PC-3 (cell line): Measurements from ENCODE around the gene REXO1. TPM values are rescaled to one million over a fixed set of nuclear protein-coding genes. Genes with fewer than 3 reads are reported as not detected.

ENCODE experiments used
- ATAC-seq: fragments of 200-7000 bp; cut with Tn5 transposase; 2 replicates; pipeline ENCODE4 v1.9.1; 2020; ENCODE audit warnings: mild to moderate bottlenecking, moderate library complexity
- BruUV-seq: library from RNA; stranded (reverse); fragments of 400-500 nt; replicated peaks from 2 replicates; lab custom pipeline; 2021; lab: Mats Ljungman, UMichigan
- CTCF ChIA-PET: fragments of 300-600 bp; sonication (Branson Sonifier 250); formaldehyde crosslinking; loops from one replicate; lab custom pipeline; 2022; ENCODE audit warnings: antibody characterized with exemption; lab: Charles Lee
- POLR2A ChIA-PET: fragments of 300-600 bp; sonication (Branson Sonifier 250); formaldehyde crosslinking; loops from one replicate; lab custom pipeline; 2022; ENCODE audit warnings: antibody characterized with exemption; ENCODE audit not compliant: unreplicated experiment; lab: Charles Lee
- DNase-seq: peaks from one replicate; pipeline ENCODE4 v3.0.0-alpha.2; 2015
- H2AFZ ChIP-seq: fragments of 300-600 bp; sonication (generic); 2 replicates; pipeline ENCODE4 v1.6.0; 2016; ENCODE audit warnings: antibody characterized with exemption, low read length
- H3F3A ChIP-seq: fragments of 300-600 bp; sonication (generic); one replicate; pipeline ENCODE4 v1.6.0; 2017; ENCODE audit warnings: antibody characterized with exemption, low read length, control low read depth, mild to moderate bottlenecking; ENCODE audit not compliant: unreplicated experiment
- H3K27ac ChIP-seq: fragments of 300-600 bp; sonication (generic); 2 replicates; pipeline ENCODE4 v1.5.1; 2016; ENCODE audit warnings: mild to moderate bottlenecking, low read length
- H3K27me3 ChIP-seq: fragments of 300-600 bp; sonication (generic); 2 replicates; pipeline ENCODE4 v1.6.1; 2016; ENCODE audit warnings: low read length, mixed read lengths
- H3K36me3 ChIP-seq: fragments of 300-600 bp; sonication (generic); 2 replicates; pipeline ENCODE4 v1.6.1; 2016; ENCODE audit warnings: low read depth, mixed run types, low read length, mixed read lengths
- H3K4me1 ChIP-seq: fragments of 300-600 bp; sonication (generic); 2 replicates; pipeline ENCODE4 v1.5.1; 2016; ENCODE audit warnings: low read length; ENCODE audit not compliant: insufficient read depth
- H3K4me2 ChIP-seq: fragments of 300-600 bp; sonication (generic); 2 replicates; pipeline ENCODE4 v1.6.0; 2016; ENCODE audit warnings: low read length
- H3K4me3 ChIP-seq: fragments of 300-600 bp; sonication (generic); 2 replicates; pipeline ENCODE4 v1.5.1; 2016; ENCODE audit warnings: mild to moderate bottlenecking, low read length, mixed read lengths
- H3K79me2 ChIP-seq: fragments of 300-600 bp; sonication (generic); 2 replicates; pipeline ENCODE4 v1.6.1; 2017; ENCODE audit warnings: low read length, mixed read lengths
- H3K9ac ChIP-seq: fragments of 300-600 bp; sonication (generic); 2 replicates; pipeline ENCODE4 v1.6.0; 2016; ENCODE audit warnings: mild to moderate bottlenecking, low read length
- H3K9me2 ChIP-seq: fragments of 300-600 bp; sonication (generic); replicated peaks from 2 replicates; pipeline ENCODE4 v1.6.1; 2016; ENCODE audit warnings: mixed run types, low read length, mixed read lengths
- H3K9me3 ChIP-seq: fragments of 300-600 bp; sonication (generic); 2 replicates; pipeline ENCODE4 v1.6.1; 2016; ENCODE audit warnings: low read length, mixed read lengths
- H4K20me1 ChIP-seq: fragments of 300-600 bp; sonication (generic); 2 replicates; pipeline ENCODE4 v1.6.1; 2016; ENCODE audit warnings: low read length, mixed read lengths
- CTCF ChIP-seq: fragments of 300-600 bp; sonication (generic); conservative IDR thresholded peaks from 2 replicates; pipeline ENCODE4 v1.5.1; 2017; ENCODE audit warnings: antibody characterized with exemption, low read depth, mild to moderate bottlenecking, low read length
- EZH2 ChIP-seq: fragments of 300-600 bp; sonication (generic); IDR thresholded peaks from one replicate; pipeline ENCODE4 v1.6.1; 2017; ENCODE audit warnings: antibody characterized with exemption, mild to moderate bottlenecking, low read length; ENCODE audit not compliant: unreplicated experiment
- EZH2phosphoT487 ChIP-seq: fragments of 300-600 bp; sonication (generic); IDR thresholded peaks from 2 replicates; pipeline ENCODE4 v1.6.1; 2018; ENCODE audit warnings: mild to moderate bottlenecking, antibody characterized with exemption, low read length, borderline replicate concordance
- intact Hi-C: fragments of 100-400 bp; cut with micrococcal nuclease; formaldehyde crosslinking; loops from 2 replicates; pipeline ENCODE4 v1.9.0; 2023
- total RNA-seq: library from RNA; depleted of rRNA; stranded (reverse); fragments of >200 nt; gene quantifications from 2 replicates; pipeline ENCODE4 v1.2.3, GENCODE V29; 2014

REXO1 gene
- total RNA-seq, 1 experiment from 2014 or later = 21.4 TPM

GRCh38 chr19:1845125-1845515, 3.2 kb downstream of the REXO1 start:
- TF ChIP-seq EZH2phosphoT487 (no peak), EZH2 (no peak), CTCF (no peak)
- Histone ChIP-seq H3K9ac (no peak overlapping the region), H3K27ac (no peak overlapping the region), H3K79me2 (peaks cover 79% of the 10 kb centered on the region), H3K4me3 (no peak overlapping the region), H3K9me3 (no peaks in the 10 kb centered on the region), H3F3A (no peaks in the 10 kb centered on the region), H3K9me2 (no peaks in the 10 kb centered on the region), H3K27me3 (no peaks in the 10 kb centered on the region), H3K4me1 (peaks cover 8% of the 10 kb centered on the region), H3K36me3 (no peaks in the 10 kb centered on the region), H4K20me1 (peaks cover 12% of the 10 kb centered on the region; the same call in 1 of the 2 replicates), H3K4me2 (no peak overlapping the region), H2AFZ (no peak overlapping the region)
- BruUV-seq = no TSS peak
- intact Hi-C loops = no loop called here
- CTCF ChIA-PET = interaction anchor here (0.6 kb wide), 1 partner anchor 39 kb away, joined by 3 read pairs; no protein-coding TSS in a partner anchor
- no peak for DNase-seq
- POLR2A ChIA-PET = interaction anchor here (0.6 kb wide), 1 partner anchor 286 kb away, joined by 3 read pairs; no protein-coding TSS in a partner anchor
- no peak for ATAC-seq

- H3K27me3 ChIP-seq = no peaks in the 10 kb centered on the region
- no TSS peak for BruUV-seq
- DNase-seq = no peak
- no peak for ATAC-seq
- H2AFZ ChIP-seq = no peak overlapping the region
- H3K36me3 ChIP-seq = no peaks in the 10 kb centered on the region
- H3K27ac ChIP-seq = no peak overlapping the region
- H3K4me2 ChIP-seq = no peak overlapping the region
- H3K4me3 ChIP-seq = no peak overlapping the region
- peaks cover 8% of the 10 kb centered on the region for H3K4me1 ChIP-seq
- H3K9me2 ChIP-seq = no peaks in the 10 kb centered on the region
- ChIA-PET POLR2A (interaction anchor here (0.6 kb wide), 1 partner anchor 286 kb away, joined by 3 read pairs; no protein-coding TSS in a partner anchor), CTCF (interaction anchor here (0.6 kb wide), 1 partner anchor 40 kb away, joined by 3 read pairs; no protein-coding TSS in a partner anchor)
- peaks cover 12% of the 10 kb centered on the region; the same call in 1 of the 2 replicates for H4K20me1 ChIP-seq
- H3F3A ChIP-seq = no peaks in the 10 kb centered on the region
- peaks cover 84% of the 10 kb centered on the region for H3K79me2 ChIP-seq
- no peak for TF ChIP-seq EZH2
- TF ChIP-seq CTCF = no peak
- TF ChIP-seq EZH2phosphoT487 = no peak
- no peak overlapping the region for H3K9ac ChIP-seq
- H3K9me3 ChIP-seq = no peaks in the 10 kb centered on the region
- intact Hi-C loops = no loop called here
These were observed 3.7 kb downstream of the REXO1 start for GRCh38 chr19:1844513-1845124.
